Cardiac septum (tissue), 1 donor: Measurements from ENCODE around the gene DOK4. TPM values are rescaled to one million over a fixed set of nuclear protein-coding genes. Genes with fewer than 3 reads are reported as not detected.
A peak's percentile ranks its signal among the peaks of the same experiment; 100 is the strongest.

Experiments
- DNase-seq: peaks from one replicate; pipeline ENCODE4 v3.0.0-alpha.2; 2020; ENCODE audit warnings: low spot score
- intact Hi-C: fragments of 100-400 bp; cut with DNase I; formaldehyde crosslinking; loops from one replicate; pipeline ENCODE4 v1.14.0; 2022
- total RNA-seq: library from RNA; stranded (reverse); fragmentation: NEBNext Ultra II Directional; extraction: Animal tissue kit (Norgen Biotek cat#: 25700); gene quantifications from one replicate; pipeline ENCODE4 v1.2.1, GENCODE V29; 2021
- donor health status: DM: no; HTN: no; CAD: no.

Gene DOK4
- total RNA-seq, 1 donor from 2014 or later = 11.5 TPM

DNA sequence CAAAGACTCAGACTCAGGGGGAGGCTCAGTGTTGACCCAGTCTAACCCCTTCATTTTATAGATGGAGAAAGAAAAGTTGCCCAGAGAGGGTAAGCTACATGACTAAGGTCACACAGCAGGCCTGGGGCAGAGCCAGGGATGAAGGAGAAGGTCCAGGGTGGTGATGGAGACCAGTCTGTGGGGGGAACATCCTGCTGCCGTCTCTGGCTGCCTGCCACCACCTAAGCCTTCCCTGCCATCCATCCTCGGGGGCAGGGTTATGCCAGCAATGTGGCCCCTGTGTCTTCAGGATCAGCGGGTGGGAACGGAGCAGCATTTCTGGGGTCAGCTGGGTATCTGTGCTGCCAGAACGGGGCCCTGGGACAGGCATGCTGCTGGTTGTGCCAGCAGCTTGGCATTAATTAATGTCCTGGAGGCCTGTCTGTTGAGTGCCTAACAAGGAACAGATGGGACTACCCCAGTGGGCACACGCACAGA, 5.5 kb downstream of the DOK4 start:
- DNase-seq = peak; percentile 55
- intact Hi-C loops = no loop called here

DNA sequence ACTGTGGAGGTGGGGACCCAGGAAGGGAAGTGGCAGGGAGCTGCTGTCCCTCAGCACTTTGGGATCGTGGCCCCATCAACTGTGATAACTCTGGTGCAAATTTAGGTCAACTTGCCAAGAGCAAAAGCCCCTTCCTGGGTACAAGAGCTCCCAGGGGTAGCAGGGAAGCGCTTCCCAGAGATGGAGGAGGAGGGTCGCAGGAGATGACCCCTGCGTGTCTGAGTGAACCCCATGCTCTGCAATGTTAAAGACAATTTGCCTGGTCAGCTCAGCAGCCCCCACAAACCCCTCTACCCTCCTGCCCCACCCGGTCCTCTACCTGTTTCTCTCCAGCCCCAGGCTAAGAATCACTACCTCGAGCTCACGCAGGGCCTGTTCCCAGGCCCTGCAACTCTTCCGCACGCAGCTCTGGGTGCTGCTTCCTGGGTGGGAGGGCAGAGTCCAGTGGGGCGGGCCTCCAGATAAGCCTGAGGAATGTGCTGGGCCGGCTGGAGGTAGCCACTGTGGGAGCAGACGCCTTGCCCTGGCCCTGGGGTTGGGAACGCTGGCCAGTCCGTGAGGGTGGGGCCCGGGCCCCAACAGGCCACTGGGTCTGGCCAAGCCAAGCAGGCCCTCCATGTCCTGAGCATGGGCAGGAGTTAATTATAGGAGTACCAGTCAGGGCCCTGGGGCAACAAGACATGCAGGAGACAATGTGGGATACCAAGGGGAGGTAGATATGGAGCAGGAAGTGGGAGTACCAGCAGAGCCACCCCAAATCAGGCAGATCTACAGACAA, 6.1 kb downstream of the DOK4 start:
- intact Hi-C loops = loop anchor here (5.0 kb wide), 1 partner anchor 37 kb away; no protein-coding TSS in a partner anchor
- DNase-seq = peak; percentile 76

DNA sequence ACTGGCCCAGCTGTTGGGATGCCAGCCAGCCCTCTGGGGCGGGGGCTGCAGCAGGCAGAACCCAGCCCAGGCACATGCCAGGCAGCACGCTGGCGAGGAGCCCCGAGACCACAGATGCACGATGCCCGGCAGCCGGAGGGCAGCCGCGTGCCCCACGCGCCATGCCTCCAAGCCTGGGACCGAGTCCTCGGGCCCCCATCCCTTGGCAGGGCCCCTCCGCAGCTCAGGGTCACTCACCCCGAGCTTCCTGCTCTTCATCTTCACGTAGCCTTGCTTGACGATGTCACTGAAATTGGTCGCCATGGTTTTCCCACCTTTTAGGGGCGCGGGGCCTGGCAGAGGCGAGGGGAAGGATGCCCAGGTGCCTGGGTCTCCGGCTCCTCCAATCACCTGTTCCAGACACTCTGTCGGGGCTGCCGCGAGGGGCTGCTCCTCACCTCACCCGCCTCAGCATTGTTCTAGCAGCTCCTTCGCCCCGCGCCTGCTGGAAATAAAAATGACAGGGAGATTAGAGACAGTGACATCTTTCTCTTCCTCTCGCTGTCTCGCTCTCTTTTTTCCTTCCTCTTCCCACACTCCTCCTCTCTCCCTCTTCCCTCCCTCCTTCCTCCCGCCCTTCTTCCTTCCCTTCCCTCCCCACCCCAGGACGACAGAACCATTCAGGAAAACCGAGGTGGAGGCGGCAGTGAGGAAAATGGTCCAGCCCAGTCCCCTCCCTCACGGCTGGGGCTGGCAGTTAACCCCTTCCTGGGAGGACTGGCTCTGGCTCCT, 6.9 kb downstream of the DOK4 start:
- intact Hi-C loops = loop anchor here (5.0 kb wide), 1 partner anchor 38 kb away; no protein-coding TSS in a partner anchor
- peak; percentile 72 for DNase-seq

DNA sequence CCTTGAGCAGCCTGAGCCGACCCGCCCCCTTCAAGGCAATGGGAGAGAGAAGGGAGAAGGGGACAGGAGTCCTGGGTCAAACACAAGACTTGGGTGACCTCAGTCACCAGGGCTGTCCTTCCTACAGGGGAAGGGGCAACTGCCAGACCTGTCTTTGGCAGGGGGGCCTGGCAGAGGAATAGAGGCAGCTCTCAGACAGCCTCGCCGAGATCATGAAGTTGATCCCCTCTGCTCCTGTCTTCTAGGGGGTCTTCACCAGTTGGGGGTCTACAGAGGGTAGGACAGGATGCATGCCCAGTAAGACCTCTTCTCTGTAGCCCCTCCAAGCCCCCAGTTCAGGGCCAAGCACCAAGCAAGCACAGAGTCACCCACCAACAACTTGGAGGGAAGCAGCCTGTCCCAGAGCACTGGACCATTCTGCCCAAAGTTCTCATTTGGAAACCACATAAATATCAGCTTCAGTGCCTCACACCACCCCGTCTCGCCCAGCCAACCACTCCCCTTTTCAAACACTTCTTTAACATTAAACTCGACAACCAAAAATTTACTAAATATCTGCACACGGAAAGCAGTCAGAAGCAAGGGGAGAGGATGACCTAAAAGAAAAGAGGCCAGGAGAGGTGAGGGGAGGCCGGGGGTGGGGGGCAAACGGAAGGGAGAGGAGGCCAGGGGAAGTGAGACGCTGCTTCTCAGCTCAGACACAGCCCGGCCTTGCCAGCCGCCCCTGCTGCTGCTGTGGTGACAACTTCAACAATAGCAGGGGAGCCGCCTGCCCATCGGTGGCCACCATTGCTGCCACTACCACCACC, 7.7 kb downstream of the DOK4 start:
- intact Hi-C loops = loop anchor here (5.0 kb wide), 1 partner anchor 39 kb away; no protein-coding TSS in a partner anchor
- DNase-seq = peak; percentile 59

DNA sequence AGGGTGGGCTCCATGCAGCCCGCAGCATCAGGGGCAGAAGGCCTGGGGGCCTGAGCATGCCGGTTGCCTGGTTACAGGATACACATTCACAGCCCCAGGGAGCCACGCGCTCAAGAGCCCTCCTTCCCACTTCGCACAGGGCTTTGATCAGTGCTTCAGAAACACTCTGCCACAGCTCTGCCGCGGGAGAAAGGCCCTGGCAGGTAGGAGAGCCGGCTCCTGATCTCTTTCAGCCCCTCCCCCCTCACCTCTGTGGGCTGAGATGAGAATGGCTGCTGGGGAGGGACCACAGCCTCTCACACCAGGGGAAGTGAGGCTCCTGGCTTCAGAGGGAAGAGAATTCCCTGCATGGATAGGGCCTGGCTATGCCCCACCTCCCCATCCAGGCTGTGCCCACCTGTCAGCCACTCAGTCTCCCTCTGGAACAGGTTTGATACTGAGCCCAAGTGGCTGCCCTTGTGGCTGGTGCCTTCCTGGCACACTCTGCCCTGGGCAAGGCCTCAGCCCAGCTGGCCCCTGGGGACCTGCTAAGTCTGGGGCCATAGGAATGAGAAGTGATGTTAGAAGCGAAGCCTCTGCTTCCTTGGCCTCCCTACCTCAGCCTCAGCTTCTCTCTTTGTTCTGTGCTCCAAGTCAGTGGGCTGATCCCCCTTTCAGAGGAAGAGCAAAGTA, 8.6 kb downstream of the DOK4 start:
- intact Hi-C loops = loop anchor here (5.0 kb wide), 1 partner anchor 40 kb away; no protein-coding TSS in a partner anchor

DNA sequence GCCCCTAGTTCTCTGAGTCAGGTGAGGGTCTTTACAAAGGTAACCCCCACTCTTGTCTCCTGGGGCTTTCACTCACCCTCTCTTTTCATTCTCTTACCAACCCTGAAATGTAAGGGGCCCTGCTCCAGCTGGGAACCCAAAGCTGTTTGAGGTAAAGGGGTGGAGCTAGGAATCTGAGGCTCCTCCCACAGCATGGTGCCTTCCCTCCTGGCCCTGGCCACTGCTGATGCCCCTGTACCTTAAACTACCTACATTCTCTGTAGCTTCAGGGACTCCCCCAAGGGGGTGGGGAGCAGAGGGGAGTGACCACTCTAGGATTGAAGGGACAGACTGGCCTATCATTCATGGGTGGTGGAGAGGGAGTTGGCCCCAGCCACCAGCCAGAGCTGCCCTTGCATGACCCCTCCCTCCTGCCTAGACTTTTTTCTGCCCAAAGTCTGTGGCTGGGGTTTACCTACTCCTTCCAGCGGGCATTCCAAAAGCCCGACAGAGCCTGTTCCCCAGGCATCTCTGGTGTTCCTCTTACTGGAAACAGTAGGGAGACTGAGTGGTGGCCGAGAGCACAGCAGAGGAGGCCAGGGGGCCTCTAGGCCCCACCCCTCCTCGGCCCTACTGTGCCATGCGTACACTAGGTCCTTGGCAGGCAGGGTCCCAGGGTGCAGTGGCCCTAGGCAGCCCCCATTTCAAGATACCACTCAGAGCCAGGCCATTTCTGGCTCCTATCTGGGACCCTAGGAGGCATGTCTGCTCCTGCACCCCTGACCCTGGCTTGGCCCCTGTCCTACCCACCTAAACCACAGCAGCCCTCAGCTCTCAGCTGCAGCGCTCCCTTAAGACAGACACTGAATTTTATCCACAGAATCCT, 9.5 kb downstream of the DOK4 start:
- DNase-seq = peak; percentile 46
- intact Hi-C loops = loop anchor here (5.0 kb wide), 1 partner anchor 41 kb away; no protein-coding TSS in a partner anchor

More for the DNA sequence above, 8.6 kb downstream of the DOK4 start:
- peak; percentile 35 for DNase-seq

DNA sequence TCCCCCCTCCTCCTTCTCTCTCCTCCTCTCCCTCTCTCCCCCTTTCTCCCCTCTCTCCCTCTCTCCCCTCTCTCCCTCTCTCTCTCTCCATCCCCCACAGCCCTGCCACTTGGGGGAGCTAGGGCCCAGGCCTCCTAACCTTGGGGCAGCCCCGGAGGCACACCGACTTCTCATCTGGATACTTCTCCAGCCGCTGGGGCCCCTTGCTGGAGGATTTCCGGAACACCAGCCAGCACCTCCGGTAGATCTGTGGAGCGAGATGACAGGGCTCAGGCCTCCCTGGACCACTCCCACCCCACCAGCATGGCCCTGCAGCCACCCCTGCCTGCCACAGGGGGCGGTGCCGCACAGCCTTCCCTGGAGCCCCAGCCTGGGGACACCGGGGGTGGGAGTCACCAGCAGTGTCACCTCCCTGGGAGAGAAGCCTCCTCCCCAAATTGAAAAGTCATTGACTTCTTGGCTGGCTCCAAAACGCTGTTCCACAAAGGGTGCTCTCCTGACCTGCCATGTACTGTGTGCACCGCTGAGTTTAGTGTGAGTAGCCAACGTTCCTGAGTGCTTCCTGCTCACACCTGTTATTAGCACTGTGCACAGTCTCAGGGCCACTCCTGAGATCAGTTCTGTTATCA, 10.5 kb downstream of the DOK4 start:
- DNase-seq = peak; percentile 81
- intact Hi-C loops = loop anchor here (5.0 kb wide), 1 partner anchor 41 kb away; no protein-coding TSS in a partner anchor

DNA sequence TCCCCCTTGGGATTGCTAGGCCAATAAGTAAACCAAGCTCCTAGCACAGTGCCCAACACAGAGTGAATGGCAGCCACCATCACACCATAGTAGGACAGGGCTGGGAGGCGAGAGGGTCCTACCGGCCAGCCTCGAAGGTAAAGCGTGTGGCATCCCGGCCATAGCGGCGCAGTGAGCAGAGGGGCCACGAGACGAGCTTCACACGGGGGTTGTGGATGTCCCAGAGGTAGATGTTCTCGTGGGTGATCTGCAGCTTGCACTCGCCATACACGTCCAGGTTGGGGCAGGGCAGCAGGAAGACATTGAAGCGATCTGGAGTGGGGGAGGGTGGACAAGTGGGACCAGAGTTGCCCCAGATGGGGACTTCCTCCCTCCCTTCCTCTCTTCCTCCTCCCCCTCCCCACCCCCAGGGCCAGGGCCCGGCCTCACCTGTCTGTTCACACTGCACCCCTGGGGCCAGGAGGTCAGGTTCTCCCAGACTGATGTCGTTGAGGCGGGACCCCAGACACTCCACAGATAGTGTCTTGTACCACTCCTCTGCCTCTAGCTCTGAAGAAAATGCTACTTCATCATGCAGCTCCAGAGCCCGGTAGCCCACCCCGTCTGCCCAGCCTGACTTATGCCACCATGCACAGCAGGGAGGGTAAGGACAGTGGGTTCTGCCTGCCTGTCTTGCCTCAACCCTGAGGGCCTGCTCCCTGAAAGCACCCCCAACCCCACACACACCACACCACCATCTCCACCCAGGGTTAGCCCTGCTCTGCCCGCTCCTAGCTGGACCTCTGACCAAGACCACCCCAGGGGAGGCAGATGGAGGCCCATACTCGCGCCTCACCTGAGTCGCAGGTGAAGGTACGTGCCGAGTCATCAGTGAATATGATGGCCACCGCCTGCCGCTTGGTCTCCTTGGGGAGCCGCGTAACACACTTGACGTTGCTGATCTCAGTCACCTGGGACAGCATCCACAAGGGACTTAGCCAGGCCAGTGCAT, 11.3 kb downstream of the DOK4 start:
- intact Hi-C loops = loop anchor here (5.0 kb wide), 1 partner anchor 42 kb away; no protein-coding TSS in a partner anchor
- DNase-seq = peak; percentile 55

DNA sequence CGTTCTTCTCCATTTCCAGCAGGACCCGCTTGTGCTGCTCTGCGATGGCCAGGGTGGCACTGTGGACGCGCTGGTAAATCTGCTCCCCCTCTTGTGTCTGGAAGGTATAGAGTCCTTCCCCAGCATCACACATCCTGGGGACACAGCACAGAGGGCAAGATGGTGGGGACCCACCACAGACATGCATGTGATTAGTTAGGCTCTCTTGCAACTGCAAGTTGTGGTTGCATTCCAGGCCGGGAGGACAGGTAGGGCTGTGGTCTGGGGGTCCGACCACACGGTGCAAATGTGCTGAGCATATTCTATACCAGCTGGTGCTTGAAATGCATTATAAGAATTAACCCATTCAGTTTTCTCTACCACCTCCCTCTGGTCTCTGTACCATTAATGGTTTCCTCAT, 12.4 kb downstream of the DOK4 start:
- DNase-seq = peak; percentile 63
- intact Hi-C loops = no loop called here

DNA sequence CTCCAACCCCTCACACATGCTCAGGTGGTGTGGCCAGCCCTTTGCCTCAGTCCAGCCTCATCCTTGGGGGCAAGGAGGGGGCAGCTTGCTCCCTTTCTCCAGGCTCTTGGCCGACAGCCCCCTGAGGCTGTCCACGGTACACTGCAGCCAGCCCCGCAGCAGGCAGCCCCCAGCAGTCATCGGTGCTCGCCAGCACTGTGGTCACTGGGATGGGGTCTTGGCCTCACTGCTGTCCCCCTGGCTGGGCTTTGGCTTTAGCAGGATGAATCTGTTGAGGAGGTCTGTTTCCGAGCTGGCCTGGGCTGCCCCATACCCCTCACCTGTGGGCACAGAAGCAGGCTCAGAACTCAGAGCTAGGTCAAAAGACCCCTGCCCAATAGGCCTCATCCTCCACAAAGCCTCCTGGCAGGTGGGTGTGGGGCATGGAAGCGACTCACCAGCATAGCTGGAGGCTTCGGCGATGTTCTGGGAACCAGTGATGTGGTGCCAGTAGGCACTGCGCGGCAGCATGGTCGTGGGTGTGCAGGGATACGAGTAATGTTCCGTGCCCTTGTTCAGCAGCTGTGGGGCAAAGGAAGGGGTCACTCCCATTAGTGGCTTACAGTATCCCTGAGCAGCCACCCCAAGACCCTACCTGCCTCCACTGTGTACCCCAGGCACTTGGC, 13.0 kb downstream of the DOK4 start:
- intact Hi-C loops = no loop called here
- peak; percentile 33 for DNase-seq

DNA sequence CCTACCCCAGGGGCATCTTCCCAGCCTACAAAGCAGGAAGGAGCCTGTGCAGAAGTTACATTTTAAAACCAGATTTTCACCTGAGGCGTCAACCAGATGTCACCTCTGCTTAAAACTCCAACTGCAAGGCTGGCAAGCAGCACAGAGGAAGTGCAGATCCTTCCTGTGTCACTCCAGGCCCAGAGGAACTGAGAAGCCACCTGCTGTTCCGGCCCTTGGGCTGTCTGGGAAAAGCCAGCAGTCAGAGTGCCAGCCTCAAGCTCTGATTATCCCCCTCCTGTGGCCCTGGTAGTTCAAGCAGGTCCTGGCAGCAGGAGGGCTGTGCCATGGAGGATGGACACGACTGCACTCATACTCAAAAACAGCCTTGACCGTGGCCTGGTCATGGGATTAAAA, 13.6 kb downstream of the DOK4 start:
- DNase-seq = peak; percentile 56
- intact Hi-C loops = no loop called here

DNA sequence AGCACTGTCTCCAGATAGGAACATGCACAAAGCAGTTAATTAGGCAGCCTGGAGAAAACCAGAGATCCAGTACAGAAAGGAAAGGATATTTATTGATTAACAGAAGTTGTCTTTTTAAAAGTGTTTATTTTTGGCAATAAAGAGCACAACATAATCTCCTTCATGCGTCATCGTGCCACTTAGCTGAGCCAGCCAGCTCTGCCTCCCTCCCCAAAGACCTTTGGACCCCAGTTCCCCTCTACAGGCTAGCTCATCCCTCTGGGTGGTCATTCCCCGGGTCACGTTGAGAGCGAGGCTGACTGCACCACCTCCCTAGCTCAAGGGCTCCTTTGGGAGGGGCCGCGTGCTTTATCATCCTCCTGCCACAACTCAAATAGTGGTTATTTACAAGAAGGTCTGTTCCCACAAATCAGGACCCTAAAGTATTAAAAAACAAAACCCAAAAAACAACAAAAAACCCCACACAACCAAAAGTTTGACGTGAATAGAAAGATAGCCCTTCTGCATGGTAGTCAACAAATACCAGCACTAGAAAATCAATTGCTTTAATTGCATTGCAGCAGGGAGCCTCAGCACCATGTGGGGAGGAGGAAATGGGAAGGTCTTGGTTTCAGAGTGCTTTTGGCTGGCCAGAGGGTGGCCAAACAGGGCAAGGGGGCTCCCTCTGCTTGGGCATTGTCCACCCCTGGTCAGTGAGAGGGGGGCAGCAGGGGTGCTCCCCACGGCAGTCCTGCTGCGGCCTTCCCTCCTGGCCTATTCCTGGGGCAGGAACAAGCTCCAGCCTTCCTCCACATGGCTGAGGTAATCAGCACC, 14.2 kb downstream of the DOK4 start:
- intact Hi-C loops = no loop called here

DNA sequence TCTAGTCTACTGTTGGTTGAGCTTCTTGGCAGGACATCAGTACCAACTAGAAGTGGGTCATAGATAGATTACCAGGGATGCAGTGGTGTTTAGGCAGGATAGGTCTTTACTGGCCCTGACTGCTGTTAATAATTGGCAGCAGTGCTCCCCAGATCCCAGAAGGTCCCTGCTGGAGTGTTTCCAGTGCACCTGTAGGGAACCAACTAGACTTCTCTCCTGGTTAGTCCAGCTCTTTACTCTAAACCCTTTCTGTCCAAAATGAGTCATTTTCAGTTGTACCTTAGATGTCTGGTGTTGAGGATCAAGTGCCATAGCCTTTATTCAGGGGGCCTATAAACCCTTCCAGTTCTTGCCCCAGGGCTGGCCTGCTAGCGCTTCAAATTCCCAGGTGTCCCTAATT, 15.1 kb downstream of the DOK4 start:
- intact Hi-C loops = no loop called here
- peak; percentile 6 for DNase-seq

More for the DNA sequence above, 14.2 kb downstream of the DOK4 start:
- DNase-seq = peak; percentile 47

DNA sequence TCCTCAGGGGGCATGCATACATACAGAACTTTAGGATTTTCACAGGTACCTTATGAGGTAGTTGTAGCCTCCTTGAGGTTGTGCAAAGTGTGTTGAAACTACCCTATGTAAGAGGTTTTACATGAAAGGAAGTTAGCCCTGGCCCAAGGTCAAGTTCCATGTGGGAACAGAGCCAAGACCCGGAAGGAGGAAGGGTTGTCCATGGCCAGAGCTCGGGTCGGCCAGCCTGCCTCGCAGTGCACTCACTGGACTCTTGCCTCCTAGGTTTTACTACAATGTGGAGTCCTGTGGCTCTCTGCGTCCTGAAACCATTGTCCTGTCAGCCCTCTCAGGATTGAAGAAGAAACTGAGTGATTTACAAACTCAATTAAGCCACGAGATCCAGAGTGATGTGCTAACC, 15.6 kb downstream of the DOK4 start:
- DNase-seq = peak; percentile 82
- intact Hi-C loops = no loop called here

DNA sequence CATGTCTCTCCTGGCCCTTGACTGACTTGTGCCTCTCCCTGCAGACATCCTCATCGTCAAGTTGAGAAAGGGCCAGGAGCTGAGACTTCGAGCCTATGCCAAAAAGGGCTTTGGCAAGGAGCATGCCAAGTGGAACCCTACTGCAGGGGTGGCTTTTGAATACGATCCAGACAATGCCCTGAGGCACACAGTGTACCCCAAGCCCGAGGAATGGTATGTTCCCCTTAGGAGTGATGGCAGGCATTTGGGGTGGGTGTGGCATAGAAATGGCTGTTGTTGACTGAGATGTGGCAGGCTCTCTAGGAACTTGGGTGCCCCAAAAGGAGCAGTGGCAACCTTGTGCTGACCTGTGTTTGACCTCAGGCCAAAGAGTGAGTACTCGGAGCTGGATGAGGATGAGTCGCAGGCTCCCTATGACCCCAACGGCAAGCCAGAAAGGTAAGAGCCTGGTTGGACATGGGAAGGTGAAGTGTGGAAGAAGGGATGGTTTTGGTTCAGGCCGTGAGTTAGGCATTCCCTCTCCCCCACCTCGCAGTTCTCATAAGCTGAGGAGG, 16.3 kb downstream of the DOK4 start:
- DNase-seq = peak; percentile 51
- intact Hi-C loops = no loop called here
